ENCODE results near the gene SLC45A1. TPM values are rescaled to one million over a fixed set of nuclear protein-coding genes. Genes with fewer than 3 reads are reported as not detected.

The SLC45A1 gene
- total and polyA plus RNA-seq, 2 experiments from 2014 or later, result 0.34 to 0.42 TPM

DNA sequence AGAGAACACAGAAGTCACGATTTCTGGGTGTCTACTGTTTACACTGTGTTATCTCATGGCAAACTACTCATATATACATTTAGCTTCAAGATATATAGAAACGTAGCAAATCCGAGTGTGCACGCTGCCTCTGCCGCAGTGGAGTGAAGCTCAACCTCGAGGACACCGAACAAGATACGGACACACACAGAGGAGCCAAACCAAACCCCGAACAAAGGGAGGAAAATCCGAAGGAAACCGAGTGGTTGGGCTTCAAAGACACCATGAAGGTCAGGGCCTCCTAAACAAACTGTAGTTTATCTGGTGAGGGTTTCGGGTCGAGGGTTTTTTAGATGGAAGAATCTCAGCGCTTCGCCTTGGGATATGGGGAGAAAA is 34.5 kb downstream of the SLC45A1 start:
- DNase-seq (ENCODE audit: low read depth in 1 of 2, low spot score in 1 of 2), result no peak
- no peaks in the 10 kb centered on the region for H3K4me1 ChIP-seq (ENCODE audit: low read depth)
- no peaks in the 10 kb centered on the region for H3K27me3 ChIP-seq
- TF ChIP-seq, protein P1, sequence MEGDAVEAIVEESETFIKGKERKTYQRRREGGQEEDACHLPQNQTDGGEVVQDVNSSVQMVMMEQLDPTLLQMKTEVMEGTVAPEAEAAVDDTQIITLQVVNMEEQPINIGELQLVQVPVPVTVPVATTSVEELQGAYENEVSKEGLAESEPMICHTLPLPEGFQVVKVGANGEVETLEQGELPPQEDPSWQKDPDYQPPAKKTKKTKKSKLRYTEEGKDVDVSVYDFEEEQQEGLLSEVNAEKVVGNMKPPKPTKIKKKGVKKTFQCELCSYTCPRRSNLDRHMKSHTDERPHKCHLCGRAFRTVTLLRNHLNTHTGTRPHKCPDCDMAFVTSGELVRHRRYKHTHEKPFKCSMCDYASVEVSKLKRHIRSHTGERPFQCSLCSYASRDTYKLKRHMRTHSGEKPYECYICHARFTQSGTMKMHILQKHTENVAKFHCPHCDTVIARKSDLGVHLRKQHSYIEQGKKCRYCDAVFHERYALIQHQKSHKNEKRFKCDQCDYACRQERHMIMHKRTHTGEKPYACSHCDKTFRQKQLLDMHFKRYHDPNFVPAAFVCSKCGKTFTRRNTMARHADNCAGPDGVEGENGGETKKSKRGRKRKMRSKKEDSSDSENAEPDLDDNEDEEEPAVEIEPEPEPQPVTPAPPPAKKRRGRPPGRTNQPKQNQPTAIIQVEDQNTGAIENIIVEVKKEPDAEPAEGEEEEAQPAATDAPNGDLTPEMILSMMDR (IDR thresholded peaks at IDR 0.05; ENCODE audit: low read depth, low read length), result no peak
- H3K4me3 ChIP-seq, result no peak overlapping the region
- peaks cover 35% of the 10 kb centered on the region for H3K36me3 ChIP-seq
- H3K9me3 ChIP-seq (ENCODE audit: low read depth), result no peaks in the 10 kb centered on the region
- peak overlapping the region; percentile 69 for H3K27ac ChIP-seq

DNA sequence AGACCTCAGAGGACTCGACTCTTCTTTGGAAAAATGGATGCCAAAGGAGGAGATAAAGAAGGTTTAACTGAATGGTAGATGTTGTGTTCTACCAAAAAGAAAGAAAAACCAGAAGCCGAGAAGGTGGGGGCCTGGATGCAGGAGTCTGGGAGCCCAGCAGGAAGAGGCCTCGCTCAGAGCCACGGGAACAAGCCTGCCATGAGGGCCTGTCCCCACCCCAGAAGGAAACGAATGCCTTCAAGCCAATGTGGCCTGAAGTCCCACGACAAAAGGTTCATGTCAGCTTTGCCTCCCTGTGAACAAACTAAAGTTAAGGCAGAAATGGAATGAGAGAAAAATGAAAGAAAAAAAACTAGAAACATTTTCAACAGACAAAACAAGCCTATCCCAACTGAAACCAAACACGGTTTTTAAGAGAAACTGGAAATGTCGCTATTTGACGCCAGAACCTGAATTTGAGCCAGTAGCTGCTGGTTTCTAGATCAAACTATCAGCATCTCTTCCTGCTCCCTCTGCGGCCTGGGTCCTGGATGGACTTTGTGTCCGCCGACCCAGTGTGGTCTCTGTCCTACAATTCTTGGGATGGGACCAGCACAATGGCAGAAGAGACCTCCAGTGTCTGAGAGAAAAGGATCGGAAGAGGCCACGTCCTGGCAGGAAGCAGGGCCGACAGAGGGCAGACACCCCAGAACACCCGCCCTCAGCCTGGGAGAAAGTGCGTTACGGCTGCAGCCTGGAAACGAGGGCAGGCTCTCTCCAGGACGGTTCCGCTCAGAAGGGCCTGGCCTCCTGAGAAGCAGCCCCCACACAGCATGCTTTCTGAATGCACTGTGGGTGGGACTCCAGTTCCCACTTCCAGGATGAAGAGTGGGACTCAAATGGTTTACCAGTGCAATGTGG is 35.2 kb downstream of the SLC45A1 start:
- no peak for DNase-seq (ENCODE audit: low read depth in 1 of 2, low spot score in 1 of 2)
- H3K4me3 ChIP-seq, result no peak overlapping the region
- no peaks in the 10 kb centered on the region for H3K4me1 ChIP-seq (ENCODE audit: low read depth)
- H3K9me3 ChIP-seq (ENCODE audit: low read depth), result no peaks in the 10 kb centered on the region
- H3K27ac ChIP-seq, result peak overlapping the region; percentile 69
- TF ChIP-seq, protein P1 (IDR thresholded peaks at IDR 0.05; ENCODE audit: low read depth, low read length), result no peak
- no peaks in the 10 kb centered on the region for H3K27me3 ChIP-seq
- H3K36me3 ChIP-seq, result peaks cover 41% of the 10 kb centered on the region

GRCh38 chr1:8354038-8354437 is 36.1 kb downstream of the SLC45A1 start:
- no peak overlapping the region for H3K4me3 ChIP-seq
- no peak for DNase-seq (ENCODE audit: low read depth in 1 of 2, low spot score in 1 of 2)
- no peaks in the 10 kb centered on the region for H3K4me1 ChIP-seq (ENCODE audit: low read depth)
- no peaks in the 10 kb centered on the region for H3K9me3 ChIP-seq (ENCODE audit: low read depth)
- TF ChIP-seq, protein P1 (IDR thresholded peaks at IDR 0.05; ENCODE audit: low read depth, low read length), result no peak
- peaks cover 47% of the 10 kb centered on the region for H3K36me3 ChIP-seq
- H3K27ac ChIP-seq, result peak overlapping the region; percentile 69
- no peaks in the 10 kb centered on the region for H3K27me3 ChIP-seq

DNA sequence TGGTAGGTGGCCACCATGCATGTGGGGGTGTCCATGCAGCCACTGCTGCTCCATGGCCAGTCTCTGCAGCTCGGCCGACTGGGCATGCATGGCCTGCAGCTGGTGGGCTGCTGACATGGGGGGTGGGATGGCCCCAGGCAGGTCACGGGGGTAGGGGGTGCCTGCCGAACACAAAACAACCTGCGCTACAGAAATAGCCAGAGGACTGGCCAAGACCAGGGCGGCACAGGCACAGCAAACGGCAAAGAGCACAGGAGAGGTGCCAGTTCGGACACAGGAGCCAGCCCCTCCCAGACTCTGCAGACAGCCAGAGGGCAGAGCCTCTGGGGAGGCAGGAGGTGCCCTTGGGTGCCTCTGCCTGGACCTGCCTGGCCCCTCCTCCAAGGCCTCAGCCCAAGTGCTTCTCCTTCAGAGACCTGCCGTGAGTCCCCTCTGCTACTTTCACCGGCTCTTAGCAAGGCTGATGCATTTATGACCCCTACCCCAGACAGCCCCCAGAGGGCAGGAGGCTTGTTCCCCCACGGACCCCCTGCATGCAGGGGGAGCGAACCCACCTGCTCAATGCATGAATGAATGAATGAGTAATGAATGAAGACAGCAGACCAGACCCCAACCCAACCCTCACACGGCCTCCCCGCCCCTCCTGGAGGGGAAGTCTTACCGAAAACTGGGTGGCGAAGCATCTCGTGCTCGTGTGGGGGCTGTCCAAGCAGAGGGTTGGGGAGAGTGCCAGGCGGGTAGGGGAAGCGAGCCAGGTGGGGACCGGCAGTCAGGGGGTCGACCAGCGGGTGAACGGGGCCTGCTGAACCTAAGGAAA is 37.7 kb downstream of the SLC45A1 start:
- peaks cover 51% of the 10 kb centered on the region for H3K36me3 ChIP-seq
- H3K4me3 ChIP-seq, result no peak overlapping the region
- no peaks in the 10 kb centered on the region for H3K9me3 ChIP-seq (ENCODE audit: low read depth)
- DNase-seq (ENCODE audit: low read depth in 1 of 2, low spot score in 1 of 2), result no peak
- TF ChIP-seq, protein P1 (IDR thresholded peaks at IDR 0.05; ENCODE audit: low read depth, low read length), result no peak
- no peaks in the 10 kb centered on the region for H3K27me3 ChIP-seq
- no peaks in the 10 kb centered on the region for H3K4me1 ChIP-seq (ENCODE audit: low read depth)
- peak overlapping the region; percentile 17 for H3K27ac ChIP-seq

DNA sequence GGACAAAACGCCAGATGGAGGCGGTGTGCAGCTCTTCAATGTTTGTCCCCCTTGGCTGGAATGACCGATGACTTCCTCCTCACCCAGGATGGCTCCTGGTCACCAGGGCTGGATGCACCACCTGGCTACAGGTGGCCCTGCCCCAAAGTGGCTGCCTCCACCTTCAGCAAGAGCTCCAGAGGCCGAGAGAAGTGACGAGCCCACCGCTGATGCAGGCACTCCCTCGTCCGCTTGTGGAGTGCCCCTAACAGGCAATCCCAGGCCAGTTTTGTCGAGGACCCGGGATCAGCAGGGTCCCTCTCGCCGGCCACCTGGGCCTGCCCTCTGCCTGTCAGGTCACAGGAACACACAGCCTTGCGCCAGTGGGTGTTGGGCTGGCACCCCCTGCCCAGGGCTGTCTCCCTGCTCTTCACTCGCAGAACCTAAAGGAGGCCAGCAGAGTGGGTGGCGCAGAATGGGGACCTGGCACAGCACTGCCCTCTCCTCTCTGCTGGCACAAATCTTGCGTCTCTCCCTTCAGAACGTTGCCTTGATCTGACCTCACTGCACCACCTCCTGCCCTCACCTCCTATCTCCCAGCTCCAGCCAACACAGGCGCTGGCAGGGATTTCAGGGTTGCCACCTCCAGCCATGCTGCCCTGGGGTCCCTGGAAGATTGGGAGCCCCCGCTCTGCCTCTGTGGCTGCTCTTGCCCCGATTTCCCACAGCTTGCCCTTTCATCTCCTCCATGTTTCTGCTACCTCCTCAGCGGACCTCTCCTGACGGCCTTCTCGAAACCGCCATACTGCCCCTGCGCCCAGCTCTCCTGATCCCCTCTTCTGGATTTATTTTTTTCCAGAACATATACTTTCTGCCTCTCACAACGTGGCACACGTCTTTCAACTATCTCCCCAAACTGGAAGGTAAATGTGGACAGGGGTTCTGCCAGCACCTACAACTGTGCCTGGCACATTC is 38.6 kb downstream of the SLC45A1 start:
- no peak for DNase-seq (ENCODE audit: low read depth in 1 of 2, low spot score in 1 of 2)
- TF ChIP-seq, protein P1 (IDR thresholded peaks at IDR 0.05; ENCODE audit: low read depth, low read length), result no peak
- H3K9me3 ChIP-seq (ENCODE audit: low read depth), result no peaks in the 10 kb centered on the region
- no peak overlapping the region for H3K4me3 ChIP-seq
- no peaks in the 10 kb centered on the region for H3K27me3 ChIP-seq
- H3K27ac ChIP-seq, result no peak overlapping the region
- H3K36me3 ChIP-seq, result peaks cover 57% of the 10 kb centered on the region
- no peaks in the 10 kb centered on the region for H3K4me1 ChIP-seq (ENCODE audit: low read depth)

All from cardiac muscle cell (in vitro differentiated cells and primary cell).